Fibroblast of the conjunctiva (primary cell): ENCODE data around the gene CLASP1.
"Not testable (repeated sequence)": the region's sequence is repeated elsewhere in the genome, so short reads cannot be mapped to it uniquely, and the experiment has no call there.

Experiments
- DNase-seq: peaks from one replicate; pipeline ENCODE4 v3.0.0-alpha.2; 2010; ENCODE audit warnings: low read depth

The CLASP1 gene

GRCh38 chr2:121579309-121579708 is 70.0 kb downstream of the CLASP1 start:
- DNase-seq = no peak

- no peak for DNase-seq
Observed at GRCh38 chr2:121577381-121577780, 71.9 kb downstream of the CLASP1 start.

GRCh38 chr2:121576263-121576662 is 73.0 kb downstream of the CLASP1 start:
- no peak for DNase-seq

GRCh38 chr2:121575800-121576199 is 73.5 kb downstream of the CLASP1 start:
- DNase-seq = no peak

- no peak for DNase-seq
Observed at GRCh38 chr2:121570667-121571055, 78.6 kb downstream of the CLASP1 start.

GRCh38 chr2:121570036-121570666 is 79.1 kb downstream of the CLASP1 start:
- no peak for DNase-seq

GRCh38 chr2:121567957-121568409 is 81.3 kb downstream of the CLASP1 start:
- DNase-seq = no peak

- no peak for DNase-seq
Observed at GRCh38 chr2:121567452-121567851, 81.8 kb downstream of the CLASP1 start.

- DNase-seq = no peak
Observed at GRCh38 chr2:121565389-121566250, 83.6 kb downstream of the CLASP1 start.

- no peak for DNase-seq
Observed at GRCh38 chr2:121564905-121565304, 84.4 kb downstream of the CLASP1 start.

GRCh38 chr2:121563754-121564153 is 85.5 kb downstream of the CLASP1 start:
- DNase-seq = not testable (repeated sequence)

- DNase-seq = no peak
Observed at GRCh38 chr2:121562269-121563176, 86.7 kb downstream of the CLASP1 start.

GRCh38 chr2:121561617-121562268 is 87.5 kb downstream of the CLASP1 start:
- DNase-seq = no peak

GRCh38 chr2:121558329-121558728 is 90.9 kb downstream of the CLASP1 start:
- DNase-seq = no peak

- DNase-seq = no peak
Observed at GRCh38 chr2:121555008-121555407, 94.3 kb downstream of the CLASP1 start.

- DNase-seq = not testable (repeated sequence)
Observed at GRCh38 chr2:121552477-121553180, 96.6 kb downstream of the CLASP1 start.

GRCh38 chr2:121550669-121551068 is 98.6 kb downstream of the CLASP1 start:
- DNase-seq = no peak

GRCh38 chr2:121547646-121548045 is 101.6 kb downstream of the CLASP1 start:
- DNase-seq = no peak

- no peak for DNase-seq
Observed at GRCh38 chr2:121545913-121546312, 103.3 kb downstream of the CLASP1 start.

- no peak for DNase-seq
Observed at GRCh38 chr2:121545257-121545656, 104.0 kb downstream of the CLASP1 start.

GRCh38 chr2:121541495-121541894 is 107.8 kb downstream of the CLASP1 start:
- DNase-seq = no peak
